NCI-H524 treated with DMSO at 0.1 percent for 48 hours (cell line): ENCODE measurements around the gene HIGD2B.
"Not testable (repeated sequence)": the region's sequence is repeated elsewhere in the genome, so short reads cannot be mapped to it uniquely, and the experiment has no call there.

ENCODE experiments used
- DNase-seq: peaks from one replicate; lab custom pipeline; 2025; lab: John Stamatoyannopoulos, UW

HIGD2B gene, protein sequence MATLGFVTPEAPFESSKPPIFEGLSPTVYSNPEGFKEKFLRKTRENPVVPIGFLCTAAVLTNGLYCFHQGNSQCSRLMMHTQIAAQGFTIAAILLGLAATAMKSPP

DNA sequence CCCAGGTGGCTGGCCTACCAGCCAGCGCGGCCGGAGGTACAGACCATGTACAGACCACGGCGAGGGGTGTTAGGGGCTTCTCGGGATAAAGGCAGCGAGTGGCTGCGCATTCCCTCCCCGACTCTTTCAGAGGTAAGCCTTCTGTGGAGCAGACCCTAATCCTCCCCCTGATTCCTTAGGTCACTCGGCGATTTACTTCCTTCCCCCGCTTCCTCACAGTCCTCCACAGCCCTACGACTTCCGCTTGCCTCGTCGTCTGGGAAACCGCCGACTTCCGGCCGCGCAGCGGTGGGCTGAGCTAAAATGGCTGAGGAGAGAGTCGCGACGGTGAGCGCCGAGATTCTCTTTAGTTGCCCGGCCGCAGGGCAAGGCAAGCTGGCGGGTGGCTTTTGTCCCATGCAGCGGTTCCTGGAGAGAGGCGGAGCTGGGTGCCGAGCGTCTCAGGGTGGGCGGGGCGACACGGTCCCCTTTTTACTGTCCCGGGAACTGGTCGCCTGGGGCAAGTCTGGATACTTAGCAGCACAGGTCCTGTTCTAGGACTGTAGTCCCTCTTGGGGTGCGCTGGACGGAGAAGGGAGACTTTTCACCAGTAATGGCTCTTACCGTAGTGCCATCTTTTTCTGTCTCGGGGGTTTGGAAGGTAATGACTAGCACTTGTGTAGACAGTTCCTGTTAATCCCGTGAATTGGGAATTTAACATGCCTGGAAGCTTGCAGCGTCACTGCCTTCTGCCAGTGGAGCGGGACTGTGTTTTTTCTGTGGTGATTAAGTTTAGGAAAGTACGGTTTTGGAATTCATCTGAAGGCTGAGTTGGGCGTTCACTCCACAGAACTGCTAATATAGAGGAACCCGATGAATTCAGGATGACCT lies at the start of gene HIGD2B, which contains the start of gene BBS4:
Gene HIGD2B (minus strand): TSS at position 258 of the 870 bp plus-strand sequence. CDS start 9,808 bp downstream, outside the sequence.
Gene BBS4 (plus strand): TSS at position 283 of the 870 bp plus-strand sequence. CDS start 21 bp downstream, at position 304.
- no peak for DNase-seq

DNA sequence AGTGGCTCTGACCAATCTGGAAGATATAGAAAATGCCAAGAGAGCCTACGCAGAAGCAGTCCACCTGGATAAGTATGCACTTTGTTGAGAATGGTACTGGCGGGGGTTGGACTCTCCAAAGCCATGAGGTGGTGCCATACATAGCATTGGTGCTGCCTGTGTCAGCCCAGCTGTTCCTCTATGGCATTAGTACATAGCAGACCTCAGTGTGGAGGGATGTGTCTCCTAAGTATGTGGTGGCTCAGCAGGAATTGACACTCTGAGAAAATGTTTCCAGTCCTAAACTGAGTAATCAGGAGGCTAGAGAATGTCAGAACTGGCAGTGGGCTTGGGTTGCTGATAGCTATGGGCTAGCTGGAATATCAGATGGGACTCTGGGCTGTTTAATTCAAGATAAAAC lies 49.1 kb upstream of the HIGD2B start:
- DNase-seq = no peak

GRCh38 chr15:72733941-72734738 lies 48.2 kb upstream of the HIGD2B start:
- no peak for DNase-seq

DNA sequence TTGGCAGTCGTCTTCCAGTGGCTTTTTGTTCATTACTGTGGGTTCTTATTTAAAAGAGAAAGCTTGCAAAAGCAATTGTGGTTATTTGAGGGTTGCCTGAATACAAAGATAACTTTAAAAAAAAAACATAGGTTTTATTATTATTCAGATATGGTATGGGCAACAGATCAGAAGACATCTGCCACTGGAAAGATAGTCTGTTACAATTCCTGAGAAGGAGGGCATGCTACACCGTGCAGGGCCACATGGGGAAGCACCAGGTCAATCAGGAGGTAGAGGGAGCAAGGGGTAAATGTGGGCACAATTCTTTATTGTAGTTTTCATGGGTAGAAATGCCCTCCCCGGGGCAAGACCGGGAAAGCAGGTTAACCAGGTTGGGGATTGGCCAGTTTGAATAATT lies 46.5 kb upstream of the HIGD2B start:
- DNase-seq = no peak

GRCh38 chr15:72732086-72732485 lies 46.1 kb upstream of the HIGD2B start:
- DNase-seq = no peak

DNA sequence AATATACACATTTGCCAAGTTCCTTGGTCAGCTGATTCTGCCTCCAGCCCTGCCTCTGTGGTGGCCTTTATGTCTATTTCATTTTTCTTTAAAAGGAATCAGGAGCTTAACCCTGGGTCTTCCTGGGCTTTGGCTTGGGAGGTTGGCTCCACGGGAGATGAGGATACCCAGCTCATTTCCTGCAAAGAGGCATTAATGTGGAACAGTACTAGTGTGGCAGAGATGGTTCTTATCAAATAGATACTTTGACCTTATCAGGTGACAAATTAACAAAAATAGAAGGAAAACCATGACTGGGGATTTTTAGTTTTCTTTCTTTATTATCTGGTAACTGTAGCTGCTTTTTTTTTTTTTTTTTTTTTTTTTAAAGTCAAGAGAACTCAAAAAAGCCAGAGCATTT lies 42.8 kb upstream of the HIGD2B start:
- DNase-seq = no peak

GRCh38 chr15:72728249-72728648 lies 42.3 kb upstream of the HIGD2B start:
- DNase-seq = not testable (repeated sequence)

DNA sequence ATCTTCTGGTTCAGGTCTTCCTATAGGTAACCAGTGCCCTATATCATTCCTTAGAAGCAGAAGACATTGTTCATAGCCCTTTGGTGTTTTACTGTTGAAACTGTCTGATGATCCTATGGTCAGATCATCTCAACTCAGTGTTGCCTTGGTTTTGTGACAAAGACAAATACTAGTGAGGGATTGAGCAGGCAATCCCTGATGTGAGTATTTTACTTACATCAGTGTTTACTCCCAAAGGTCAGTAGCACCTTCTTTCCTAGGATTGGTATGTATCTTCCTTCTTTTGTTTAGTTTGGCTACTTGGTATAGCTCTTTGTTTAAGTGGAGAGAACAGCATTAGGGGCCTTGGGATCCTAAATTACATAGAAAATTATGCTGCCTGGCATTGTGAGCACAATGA lies 41.2 kb upstream of the HIGD2B start:
- no peak for DNase-seq

- not testable (repeated sequence) for DNase-seq
Observed at GRCh38 chr15:72725851-72726250, 39.9 kb upstream of the HIGD2B start.

GRCh38 chr15:72725446-72725845 lies 39.5 kb upstream of the HIGD2B start:
- no peak for DNase-seq

DNA sequence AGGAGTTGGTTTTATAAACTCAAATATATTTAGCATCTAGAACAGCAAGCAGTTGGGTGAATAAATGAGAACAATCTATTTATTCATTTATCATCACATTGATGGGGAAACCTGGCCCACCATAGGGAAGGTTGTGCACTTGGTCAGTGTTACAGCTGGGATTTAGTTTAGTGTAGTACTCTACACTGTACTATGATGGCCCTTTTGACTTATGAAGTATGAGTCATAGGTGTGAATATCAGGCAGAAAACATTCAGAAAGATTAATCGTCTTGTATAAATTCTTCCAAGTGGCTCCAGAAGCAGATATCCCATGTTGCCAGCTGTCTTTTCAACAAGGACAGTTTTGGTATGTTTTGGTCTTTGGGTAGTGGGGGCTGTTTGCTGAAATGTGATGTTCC lies 38.0 kb upstream of the HIGD2B start:
- DNase-seq = no peak

DNA sequence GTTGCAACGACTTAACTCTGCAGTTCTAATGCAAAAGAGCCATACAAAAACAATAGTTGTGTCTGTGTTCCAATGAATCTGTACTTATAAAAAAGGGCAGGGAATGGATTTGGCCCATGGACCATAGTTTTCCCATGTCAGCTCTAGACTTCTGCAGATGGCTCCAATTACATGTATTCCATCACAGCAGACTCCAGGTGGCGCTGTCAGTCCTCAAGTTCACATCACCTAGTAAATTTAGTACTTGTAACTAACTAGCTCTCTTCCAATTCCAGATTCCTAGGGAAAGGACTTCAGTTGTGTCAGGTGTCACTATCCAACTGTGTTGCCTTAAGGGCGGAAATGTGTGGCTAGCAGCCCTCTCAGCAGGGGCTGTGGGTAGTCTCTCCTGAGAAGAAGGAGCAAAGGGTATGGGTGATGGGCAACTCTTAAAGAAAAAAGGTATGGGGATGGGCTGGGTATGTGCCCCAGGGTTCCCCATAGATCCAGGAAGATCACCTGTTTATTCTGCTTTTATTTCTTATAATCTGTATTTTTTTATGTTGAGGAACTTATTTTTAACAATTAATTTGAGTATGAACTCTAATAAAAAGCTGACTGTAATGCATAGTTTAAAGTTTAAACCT lies 36.2 kb upstream of the HIGD2B start:
- no peak for DNase-seq

GRCh38 chr15:72708551-72709303 lies 22.7 kb upstream of the HIGD2B start:
- DNase-seq = not testable (repeated sequence)

DNA sequence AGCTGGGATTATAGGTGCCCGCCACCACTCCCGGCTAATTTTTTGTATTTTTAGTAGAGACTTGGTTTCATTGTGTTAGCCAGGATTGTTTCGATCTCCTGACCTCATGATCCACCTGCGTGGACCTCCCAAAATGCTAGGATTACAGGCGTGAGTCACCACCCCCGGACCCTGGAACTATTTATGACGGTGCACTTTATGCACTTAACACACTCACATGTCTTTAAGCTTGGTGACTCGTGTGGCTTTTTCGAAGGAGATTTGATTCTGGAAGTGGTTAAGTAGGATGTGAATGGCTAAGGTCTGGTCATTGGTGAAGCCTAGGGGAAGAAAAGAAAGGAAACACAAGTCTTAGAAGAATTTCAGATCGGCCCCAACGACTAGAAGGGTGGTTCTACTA lies 20.3 kb upstream of the HIGD2B start:
- no peak for DNase-seq

GRCh38 chr15:72700076-72700475 lies 14.1 kb upstream of the HIGD2B start:
- no peak for DNase-seq

DNA sequence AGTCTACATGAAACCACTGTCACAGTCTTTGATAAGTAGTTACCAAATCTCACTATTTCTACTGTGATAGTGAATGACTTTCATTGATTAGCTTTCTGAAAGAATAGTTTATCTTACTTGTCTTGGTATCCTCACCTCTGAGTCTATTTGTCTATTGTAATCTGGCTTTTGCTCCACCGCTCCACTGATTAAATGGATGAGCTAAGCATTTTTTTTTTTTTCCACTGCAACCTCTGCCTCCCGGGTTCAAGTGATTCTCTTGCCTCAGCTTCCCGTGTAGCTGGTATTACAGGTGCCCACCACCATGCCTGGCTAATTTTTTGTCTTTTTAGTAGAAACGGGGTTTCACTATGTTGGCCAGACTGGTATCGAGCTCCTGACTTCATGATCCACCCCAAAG lies 13.0 kb upstream of the HIGD2B start:
- no peak for DNase-seq

DNA sequence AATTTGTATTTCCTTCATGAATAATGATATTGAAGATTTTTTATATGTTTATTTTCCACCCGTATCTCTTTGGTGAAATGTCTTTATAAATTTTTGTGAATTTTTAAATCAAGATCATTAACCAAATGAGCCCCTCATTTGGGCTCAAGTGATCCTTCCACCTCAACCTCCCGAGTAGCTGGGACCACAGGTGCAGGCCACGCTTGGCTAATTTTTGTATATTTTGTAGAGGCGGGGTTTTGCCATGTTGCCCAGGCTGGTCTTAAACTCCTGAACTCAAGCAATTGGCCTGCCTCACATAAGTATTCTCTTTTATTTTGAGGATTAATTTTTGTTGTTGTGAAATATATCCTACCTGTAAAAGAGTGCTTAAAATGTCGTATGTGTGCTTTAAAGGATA lies 5.0 kb upstream of the HIGD2B start:
- DNase-seq = no peak

GRCh38 chr15:72688697-72689096 lies 2.7 kb upstream of the HIGD2B start:
- no peak for DNase-seq

DNA sequence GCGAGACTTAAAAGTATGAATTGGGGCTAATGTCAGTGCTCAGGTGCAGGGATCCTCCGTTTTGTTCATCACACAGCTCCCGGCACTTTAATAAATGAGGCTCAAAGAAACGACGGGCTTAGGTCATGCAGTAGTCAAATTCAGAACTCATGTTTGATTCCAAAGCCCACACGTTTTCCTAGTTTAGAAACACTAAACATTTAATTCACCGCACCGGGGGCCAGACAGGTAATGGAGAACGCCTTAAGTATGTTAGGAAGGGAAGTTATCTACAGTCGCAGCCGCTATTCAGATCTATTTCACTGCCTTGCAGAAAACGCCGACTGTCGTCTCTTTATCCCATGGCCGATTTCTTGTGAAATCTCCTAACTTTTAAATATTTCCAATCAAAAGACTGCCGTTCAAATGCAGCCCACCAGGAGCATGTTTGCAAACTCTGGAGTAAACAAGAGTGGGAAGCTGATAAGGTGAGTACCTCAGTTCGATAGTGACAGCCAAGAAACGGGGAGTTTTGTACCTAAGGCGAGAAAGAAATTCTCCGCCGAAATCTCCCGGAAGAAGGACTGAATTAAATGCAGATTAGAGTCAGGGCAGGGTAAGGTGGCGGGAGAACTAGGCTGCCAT lies 569 bp downstream of the HIGD2B start:
- DNase-seq = no peak

GRCh38 chr15:72682772-72683171 lies 3.2 kb downstream of the HIGD2B start:
- no peak for DNase-seq

DNA sequence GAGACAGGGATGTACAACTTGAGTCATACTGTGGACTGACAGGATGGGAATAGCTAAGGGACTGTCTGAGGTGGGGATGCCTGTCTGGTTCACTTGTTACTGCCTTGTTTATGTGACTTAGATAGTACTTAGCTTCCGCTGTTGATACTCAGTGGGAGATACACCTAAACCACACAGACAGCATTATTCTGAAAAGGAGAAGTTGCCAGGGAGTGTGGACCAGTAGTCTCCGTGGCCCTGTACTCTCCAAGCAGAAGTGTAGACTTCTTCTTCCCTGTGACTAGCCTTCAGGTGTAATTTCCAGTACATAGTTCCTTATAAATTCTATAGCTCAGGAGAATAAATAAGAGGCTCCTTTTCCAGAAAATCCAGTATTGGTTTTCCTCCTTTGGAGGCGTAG lies 5.1 kb downstream of the HIGD2B start:
- DNase-seq = no peak
